HEK293 (cell line): ENCODE results near the gene IL4R.

Experiments used
- CTCF ChIA-PET: fragments of 350-600 bp; formaldehyde crosslinking; extraction: SDS; loops from one replicate; lab custom pipeline; 2021; ENCODE audit warnings: antibody characterized with exemption; lab: Yijun Ruan, JAX
- POLR2A ChIA-PET: fragments of 300-600 bp; formaldehyde crosslinking; extraction: SDS; loops from one replicate; lab custom pipeline; 2020; ENCODE audit warnings: antibody characterized with exemption, inconsistent platforms; lab: Yijun Ruan, JAX
- H3K27ac ChIP-seq: fragments of 200-500 bp; sonication (Bioruptor generic); 2 replicates; pipeline ENCODE4 v1.5.1; 2014; ENCODE audit warnings: low read depth, low read length, control low read depth, inconsistent platforms; ENCODE audit errors: extremely low read depth
- H3K36me3 ChIP-seq, 2 experiments: fragments of 200-500 bp in 1 of 2; sonication (Bioruptor generic) in 1 of 2; 1 replicate in 1 of 2; 2 replicates in 1 of 2; pipeline ENCODE4 v1.5.1; 2014 to 2017; ENCODE audit warnings: inconsistent platforms in 2 of 2, low read length in 2 of 2; ENCODE audit not compliant: control insufficient read depth in 2 of 2, insufficient read depth in 1 of 2
- H3K4me1 ChIP-seq: fragments of 200-500 bp; sonication (Bioruptor generic); 2 replicates; pipeline ENCODE4 v1.5.1; 2014; ENCODE audit warnings: mild to moderate bottlenecking, low read length, inconsistent platforms; ENCODE audit not compliant: control insufficient read depth, insufficient read depth
- H3K4me3 ChIP-seq: 2 replicates; pipeline ENCODE4 v1.5.1; 2011; ENCODE audit warnings: low read depth, mild to moderate bottlenecking, control low read depth, low read length, moderate library complexity
- H3K9me3 ChIP-seq: fragments of 200-500 bp; sonication (Bioruptor generic); 2 replicates; pipeline ENCODE4 v1.5.1; 2014; ENCODE audit warnings: low read depth, low read length, inconsistent platforms; ENCODE audit not compliant: control insufficient read depth, insufficient read depth
- HOXA7 ChIP-seq: sonication (generic); formaldehyde crosslinking; IDR thresholded peaks from 2 replicates; pipeline ENCODE4 v1.8.1; 2022; ENCODE audit warnings: missing genetic modification reagents, borderline replicate concordance
- KLF8 ChIP-seq: fragments of 450-650 bp; formaldehyde crosslinking; IDR thresholded peaks from 2 replicates; pipeline ENCODE4 v1.5.1; 2016; ENCODE audit warnings: missing biosample characterization, missing genetic modification characterization
- KLF9 ChIP-seq: fragments of 450-650 bp; formaldehyde crosslinking; IDR thresholded peaks from 2 replicates; pipeline ENCODE4 v1.5.1; 2016; ENCODE audit warnings: missing biosample characterization, missing genetic modification characterization, low read depth
- SALL2 ChIP-seq: fragments of 450-650 bp; formaldehyde crosslinking; IDR thresholded peaks from 2 replicates; pipeline ENCODE4 v1.5.0; 2017; ENCODE audit warnings: missing biosample characterization, mild to moderate bottlenecking, missing genetic modification characterization, borderline replicate concordance
- SCRT2 ChIP-seq: fragments of 450-650 bp; formaldehyde crosslinking; IDR thresholded peaks from 2 replicates; pipeline ENCODE4 v1.5.1; 2016; ENCODE audit warnings: missing biosample characterization, missing genetic modification characterization
- WT1 ChIP-seq: fragments of 450-650 bp; formaldehyde crosslinking; IDR thresholded peaks from 2 replicates; pipeline ENCODE4 v1.5.1; 2016; ENCODE audit warnings: missing biosample characterization, missing genetic modification characterization
- YY1 ChIP-seq: fragments of 450-650 bp; formaldehyde crosslinking; IDR thresholded peaks from 2 replicates; pipeline ENCODE4 v1.5.1; 2018; ENCODE audit warnings: missing biosample characterization, missing genetic modification characterization
- ZBTB7A ChIP-seq: fragments of 450-650 bp; formaldehyde crosslinking; IDR thresholded peaks from 2 replicates; pipeline ENCODE4 v1.5.1; 2016; ENCODE audit warnings: low read depth, missing biosample characterization, missing genetic modification characterization
- ZFHX2 ChIP-seq: fragments of 450-650 bp; formaldehyde crosslinking; conservative IDR thresholded peaks from 2 replicates; pipeline ENCODE4 v1.5.1; 2016; ENCODE audit warnings: missing biosample characterization, missing genetic modification characterization
- ZFP3 ChIP-seq: fragments of 450-650 bp; formaldehyde crosslinking; IDR thresholded peaks from 2 replicates; pipeline ENCODE4 v1.5.1; 2016; ENCODE audit warnings: low read depth, missing biosample characterization, missing genetic modification characterization
- ZNF18 ChIP-seq: fragments of 450-650 bp; formaldehyde crosslinking; IDR thresholded peaks from 2 replicates; pipeline ENCODE4 v1.5.1; 2016; ENCODE audit warnings: missing biosample characterization, missing genetic modification characterization
- ZNF248 ChIP-seq: fragments of 450-650 bp; formaldehyde crosslinking; IDR thresholded peaks from 2 replicates; pipeline ENCODE4 v1.5.1; 2017; ENCODE audit warnings: missing biosample characterization, missing genetic modification characterization
- ZNF366 ChIP-seq: fragments of 450-650 bp; formaldehyde crosslinking; conservative IDR thresholded peaks from 2 replicates; pipeline ENCODE4 v1.5.1; 2016; ENCODE audit warnings: missing biosample characterization, missing genetic modification characterization
- ZNF433 ChIP-seq: fragments of 450-650 bp; formaldehyde crosslinking; IDR thresholded peaks from 2 replicates; pipeline ENCODE4 v1.5.1; 2016; ENCODE audit warnings: missing biosample characterization, missing genetic modification characterization, low read depth
- ZNF510 ChIP-seq: fragments of 450-650 bp; formaldehyde crosslinking; IDR thresholded peaks from 2 replicates; pipeline ENCODE4 v1.5.1; 2018; ENCODE audit warnings: mild to moderate bottlenecking, missing genetic modification characterization, missing biosample characterization; ENCODE audit not compliant: insufficient replicate concordance
- ZNF548 ChIP-seq: fragments of 450-650 bp; formaldehyde crosslinking; IDR thresholded peaks from 2 replicates; pipeline ENCODE4 v1.5.1; 2016; ENCODE audit warnings: missing biosample characterization, missing genetic modification characterization
- ZNF555 ChIP-seq: fragments of 450-650 bp; formaldehyde crosslinking; conservative IDR thresholded peaks from 2 replicates; pipeline ENCODE4 v1.5.1; 2017; ENCODE audit warnings: missing biosample characterization, mild to moderate bottlenecking, missing genetic modification characterization, inconsistent platforms
- ZNF558 ChIP-seq: fragments of 450-650 bp; formaldehyde crosslinking; IDR thresholded peaks from 2 replicates; pipeline ENCODE4 v1.5.1; 2016; ENCODE audit warnings: missing biosample characterization, missing genetic modification characterization
- ZNF621 ChIP-seq: fragments of 450-650 bp; formaldehyde crosslinking; IDR thresholded peaks from 2 replicates; pipeline ENCODE4 v1.5.1; 2017; ENCODE audit warnings: missing biosample characterization, missing genetic modification characterization
- ZNF707 ChIP-seq: fragments of 450-650 bp; formaldehyde crosslinking; IDR thresholded peaks from 2 replicates; pipeline ENCODE4 v1.5.1; 2016; ENCODE audit warnings: missing biosample characterization, missing genetic modification characterization
- TF ChIP-seq, protein P1 (sequence below): fragments of 450-650 bp; IDR thresholded peaks from 2 replicates; pipeline ENCODE4 v1.5.1; 2018; ENCODE audit warnings: missing biosample characterization, missing genetic modification characterization

The IL4R gene

DNA sequence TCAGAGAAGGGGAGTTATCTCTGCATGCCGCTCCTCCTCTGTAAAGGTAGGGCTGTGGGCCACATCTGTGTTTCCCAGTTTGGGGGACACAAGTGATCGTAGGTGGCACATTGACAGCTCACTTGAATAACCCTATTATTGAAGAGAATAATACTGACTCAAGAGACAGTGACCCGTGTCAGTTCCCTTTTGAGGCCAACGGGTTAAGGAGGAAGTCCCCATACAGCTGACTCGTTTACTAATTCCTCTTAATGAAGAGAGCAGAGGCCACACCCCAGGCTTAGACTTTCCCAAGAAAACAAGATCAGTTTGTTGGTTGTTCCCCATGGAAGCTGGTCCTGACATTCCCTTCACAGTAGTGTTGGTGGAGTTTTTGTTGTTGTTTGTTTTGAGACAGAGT lies 33.0 kb downstream of the IL4R start:
- Histone ChIP-seq H3K36me3 (peaks cover 0 to 16% of the 10 kb centered on the region in 2 experiments; a peak in 1 of 3 replicates), H3K9me3 (no peaks in the 10 kb centered on the region), H3K4me3 (no peak overlapping the region), H3K27ac (no peak overlapping the region), H3K4me1 (no peaks in the 10 kb centered on the region)
- no peak for TF ChIP-seq ZNF510
- TF ChIP-seq ZNF621 (tag by site-specific recombination) = no peak
- no peak for TF ChIP-seq ZNF558 (tag by site-specific recombination)
- no peak for TF ChIP-seq YY1 (tag by site-specific recombination)
- TF ChIP-seq WT1 (tag by site-specific recombination) = no peak
- no peak for TF ChIP-seq ZNF248 (tag by site-specific recombination)
- ChIA-PET CTCF (interaction anchor here (1.4 kb wide), 1 partner anchor 21 kb away, joined by 3 read pairs; no protein-coding TSS in a partner anchor), POLR2A (no interaction called here)

DNA sequence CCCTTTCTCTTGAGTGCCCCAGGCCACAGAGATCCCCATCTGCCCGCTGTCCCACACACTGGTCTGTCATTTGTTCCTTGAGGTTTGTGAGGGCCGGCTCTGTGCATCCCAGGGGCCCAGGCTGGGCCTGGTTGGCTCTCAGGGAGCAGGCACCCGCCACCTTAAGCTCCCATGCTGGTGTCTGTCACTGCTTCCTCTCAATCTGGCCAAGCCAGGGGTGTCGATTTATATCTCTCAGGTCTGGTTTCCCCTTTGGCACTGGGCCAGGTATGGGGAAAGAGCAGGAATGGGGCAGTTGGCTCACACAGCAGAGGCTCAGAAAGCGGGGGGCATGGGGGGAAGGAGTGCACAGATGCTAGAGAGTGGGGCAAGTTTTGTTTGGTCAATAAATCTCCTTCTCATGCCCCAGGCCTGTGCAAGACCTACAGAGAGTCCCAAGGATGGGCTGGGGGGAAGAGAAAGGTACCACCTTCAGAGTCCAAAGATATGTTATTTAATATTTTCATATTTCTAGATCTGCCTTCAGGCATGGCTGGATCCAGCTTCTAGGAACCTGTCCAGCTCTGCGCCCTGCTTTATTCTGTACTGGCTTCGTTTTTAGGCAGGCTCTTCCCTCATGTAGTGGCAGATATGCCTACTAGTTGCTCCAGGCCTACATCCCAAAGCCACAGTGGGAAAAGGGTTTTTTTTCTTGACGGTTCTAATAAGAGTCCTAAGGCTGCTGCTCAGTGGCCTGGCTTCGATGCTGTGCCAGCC lies 34.3 kb downstream of the IL4R start:
- CTCF ChIA-PET = interaction anchor here (0.8 kb wide), 1 partner anchor 77 kb away, joined by 3 read pairs; no protein-coding TSS in a partner anchor

GRCh38 chr16:27349276-27349675 lies 35.5 kb downstream of the IL4R start:
- ChIA-PET CTCF (interaction anchor here (0.7 kb wide), 1 partner anchor 116 kb away, joined by 3 read pairs; no protein-coding TSS in a partner anchor), POLR2A (no interaction called here)
- H3K4me1 ChIP-seq = no peaks in the 10 kb centered on the region
- H3K36me3 ChIP-seq = peaks cover 0 to 27% of the 10 kb centered on the region in 2 experiments; a peak in 1 of 3 replicates
- TF ChIP-seq, protein P1, sequence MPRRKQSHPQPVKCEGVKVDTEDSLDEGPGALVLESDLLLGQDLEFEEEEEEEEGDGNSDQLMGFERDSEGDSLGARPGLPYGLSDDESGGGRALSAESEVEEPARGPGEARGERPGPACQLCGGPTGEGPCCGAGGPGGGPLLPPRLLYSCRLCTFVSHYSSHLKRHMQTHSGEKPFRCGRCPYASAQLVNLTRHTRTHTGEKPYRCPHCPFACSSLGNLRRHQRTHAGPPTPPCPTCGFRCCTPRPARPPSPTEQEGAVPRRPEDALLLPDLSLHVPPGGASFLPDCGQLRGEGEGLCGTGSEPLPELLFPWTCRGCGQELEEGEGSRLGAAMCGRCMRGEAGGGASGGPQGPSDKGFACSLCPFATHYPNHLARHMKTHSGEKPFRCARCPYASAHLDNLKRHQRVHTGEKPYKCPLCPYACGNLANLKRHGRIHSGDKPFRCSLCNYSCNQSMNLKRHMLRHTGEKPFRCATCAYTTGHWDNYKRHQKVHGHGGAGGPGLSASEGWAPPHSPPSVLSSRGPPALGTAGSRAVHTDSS (tag by site-specific recombination) = no peak
- peak; percentile 88 for TF ChIP-seq ZFP3
- TF ChIP-seq KLF9 (tag by site-specific recombination) = no peak
- TF ChIP-seq, all 188 proteins: peak for 1
- Histone ChIP-seq H3K27ac (no peak overlapping the region), H3K4me3 (no peak overlapping the region), H3K9me3 (no peaks in the 10 kb centered on the region)

More for the DNA sequence above, 34.3 kb downstream of the IL4R start:
- H3K27ac ChIP-seq = no peak overlapping the region
- POLR2A ChIA-PET = no interaction called here
- H3K36me3 ChIP-seq = peaks cover 0 to 20% of the 10 kb centered on the region in 2 experiments; a peak in 1 of 3 replicates
- TF ChIP-seq ZNF555 (no peak), ZBTB7A (no peak), WT1 (tag by site-specific recombination) (no peak), SCRT2 (tag by site-specific recombination) (no peak), ZNF707 (no peak), ZNF18 (tag by site-specific recombination) (no peak), SALL2 (no peak), HOXA7 (CRISPR knock-in tag) (no peak), ZNF433 (tag by site-specific recombination) (no peak), KLF8 (tag by site-specific recombination) (no peak), ZNF366 (tag by site-specific recombination) (no peak), ZFHX2 (tag by site-specific recombination) (no peak), ZNF548 (tag by site-specific recombination) (no peak)
- TF ChIP-seq, protein P1 (tag by site-specific recombination) = no peak
- no peaks in the 10 kb centered on the region for H3K9me3 ChIP-seq
- no peak overlapping the region for H3K4me3 ChIP-seq
- no peaks in the 10 kb centered on the region for H3K4me1 ChIP-seq
